Endothelial cell of umbilical vein (primary cell): ENCODE data around the gene SRGAP1. TPM values are rescaled to one million over a fixed set of nuclear protein-coding genes. Genes with fewer than 3 reads are reported as not detected.

ENCODE experiments used
- BruUV-seq: library from RNA; stranded (reverse); fragments of 400-500 nt; replicated peaks from 2 replicates; lab custom pipeline; 2021; lab: Mats Ljungman, UMichigan
- CTCF ChIA-PET: fragments of 300-600, 350-600 bp; sonication (Branson Sonifier 250); formaldehyde crosslinking; loops from one replicate; lab custom pipeline; 2021; ENCODE audit warnings: antibody characterized with exemption, inconsistent platforms; lab: Charles Lee
- POLR2A ChIA-PET: fragments of 300-600, 350-600 bp; sonication (Branson Sonifier 250); formaldehyde crosslinking; loops from one replicate; lab custom pipeline; 2021; ENCODE audit warnings: antibody characterized with exemption, inconsistent platforms; lab: Charles Lee
- DNase-seq: peaks from one replicate; pipeline ENCODE4 v3.0.0-alpha.2; 2011; ENCODE audit warnings: low read depth, low spot score
- FAIRE-seq: peaks from 2 replicates; lab custom pipeline; 2011; peaks lifted over from hg19 to GRCh38; lab: Jason Lieb, UNC
- H2AFZ ChIP-seq: 2 replicates; pipeline ENCODE4 v1.6.0; 2012; ENCODE audit warnings: low read depth, low read length, control low read depth, inconsistent platforms
- H3K27ac ChIP-seq: 2 replicates; pipeline ENCODE4 v1.5.1; 2011; ENCODE audit warnings: low read depth, mild to moderate bottlenecking, control low read depth, low read length, moderate library complexity; ENCODE audit not compliant: insufficient read depth
- H3K27me3 ChIP-seq, 2 experiments: 2 replicates each; pipeline versions ENCODE4 v1.6.0 to v1.6.1; 2011; ENCODE audit warnings: low read length in 2 of 2, mixed read lengths in 1 of 2; ENCODE audit not compliant: control insufficient read depth in 2 of 2, insufficient read depth in 2 of 2
- H3K36me3 ChIP-seq, 2 experiments: 2 replicates in 1 of 2; 3 replicates in 1 of 2; pipeline ENCODE4 v1.5.1; 2011; ENCODE audit warnings: low read length in 2 of 2, mild to moderate bottlenecking in 1 of 2, moderate library complexity in 1 of 2; ENCODE audit not compliant: control insufficient read depth in 2 of 2, insufficient read depth in 2 of 2; ENCODE audit errors: extremely low read depth in 1 of 2
- H3K4me1 ChIP-seq: 3 replicates; pipeline ENCODE4 v1.5.1; 2011; ENCODE audit warnings: mild to moderate bottlenecking, low read length; ENCODE audit not compliant: control insufficient read depth, insufficient read depth; ENCODE audit errors: extremely low read depth
- H3K4me2 ChIP-seq: 2 replicates; pipeline ENCODE4 v1.6.1; 2011; ENCODE audit warnings: low read length, control low read depth, mixed read lengths; ENCODE audit not compliant: insufficient read depth
- H3K4me3 ChIP-seq, 3 experiments: fragments of 200-600 bp in 1 of 3; sonication (generic), shearing (Covaris generic) in 1 of 3; replicated peaks in 1 of 3; 2 replicates each; pipeline ENCODE4 v1.5.1; 2011 to 2016; ENCODE audit warnings: control low read depth in 3 of 3, low read length in 3 of 3, mild to moderate bottlenecking in 2 of 3, inconsistent platforms in 1 of 3, low read depth in 1 of 3, moderate library complexity in 1 of 3; ENCODE audit not compliant: insufficient read depth in 1 of 3
- H3K79me2 ChIP-seq: 2 replicates; pipeline ENCODE4 v1.6.0; 2012; ENCODE audit warnings: low read length, inconsistent platforms; ENCODE audit not compliant: control insufficient read depth, insufficient read depth
- H3K9ac ChIP-seq: replicated peaks from 2 replicates; pipeline ENCODE3; 2011; ENCODE audit warnings: low read length, control low read depth; ENCODE audit not compliant: insufficient read depth; ENCODE audit errors: extremely low read depth
- H3K9me1 ChIP-seq: replicated peaks from 3 replicates; pipeline ENCODE4 v1.6.0; 2011; ENCODE audit warnings: mild to moderate bottlenecking, low read length; ENCODE audit not compliant: control insufficient read depth, insufficient read depth; ENCODE audit errors: extremely low read depth
- H3K9me3 ChIP-seq: replicated peaks from 2 replicates; pipeline ENCODE4 v1.5.1; 2012; ENCODE audit warnings: low read length, inconsistent platforms; ENCODE audit not compliant: control insufficient read depth, insufficient read depth
- H4K20me1 ChIP-seq: replicated peaks from 2 replicates; pipeline ENCODE3; 2011; ENCODE audit warnings: mild to moderate bottlenecking, low read length; ENCODE audit not compliant: control insufficient read depth, insufficient read depth; ENCODE audit errors: extremely low read depth
- CTCF ChIP-seq, 2 donors: IDR thresholded peaks; 1 replicate in 1 of 2; 2 replicates in 1 of 2; pipeline ENCODE4 v1.5.1; 2011; ENCODE audit warnings: low read length in 2 of 2, mild to moderate bottlenecking in 2 of 2, moderate library complexity in 2 of 2, control low read depth in 1 of 2, inconsistent platforms in 1 of 2, low read depth in 1 of 2; ENCODE audit not compliant: insufficient read depth in 1 of 2; ENCODE audit errors: extremely low read depth in 1 of 2
- EZH2 ChIP-seq: IDR thresholded peaks from 2 replicates; pipeline ENCODE4 v1.6.1; 2012; ENCODE audit warnings: borderline replicate concordance, low read depth, mild to moderate bottlenecking, moderate library complexity, low read length, inconsistent platforms; ENCODE audit not compliant: severe bottlenecking
- FOS ChIP-seq: IDR thresholded peaks from 2 replicates; pipeline ENCODE4 v1.6.1; 2011; ENCODE audit warnings: mild to moderate bottlenecking, low read length, moderate library complexity, borderline replicate concordance; ENCODE audit not compliant: insufficient read depth
- GATA2 ChIP-seq: IDR thresholded peaks from 2 replicates; pipeline ENCODE4 v1.7.0; 2011; ENCODE audit warnings: low read depth, mild to moderate bottlenecking, moderate library complexity, mixed read lengths, low read length; ENCODE audit not compliant: insufficient read length, insufficient read depth
- JUN ChIP-seq: IDR thresholded peaks from 2 replicates; pipeline ENCODE4 v1.6.1; 2011; ENCODE audit warnings: borderline replicate concordance, low read depth; ENCODE audit not compliant: insufficient read length, insufficient read depth
- MAX ChIP-seq: IDR thresholded peaks from 2 replicates; pipeline ENCODE4 v1.6.1; 2011; ENCODE audit not compliant: insufficient read depth, insufficient read length
- MYC ChIP-seq: IDR thresholded peaks from one replicate; pipeline ENCODE4 v1.6.1; 2011; ENCODE audit warnings: mild to moderate bottlenecking, low read depth, low read length
- POLR2A ChIP-seq: IDR thresholded peaks from 2 replicates; pipeline ENCODE4 v1.6.1; 2012; ENCODE audit warnings: low read depth, mild to moderate bottlenecking, control low read depth, low read length
- POLR2AphosphoS5 ChIP-seq: IDR thresholded peaks from 2 replicates; pipeline ENCODE4 v1.6.1; 2012; ENCODE audit warnings: low read depth, mild to moderate bottlenecking, control low read depth, low read length, moderate library complexity; ENCODE audit not compliant: insufficient read depth
- dilution Hi-C: fragments of 300-500 bp; cut with MboI; formaldehyde crosslinking; loops from one replicate; pipeline ENCODE4 v1.15.0; 2019; ENCODE audit warnings: low sequenced_read_pairs; ENCODE audit not compliant: extremely low pct_ligation_motif_present
- intact Hi-C: fragments of 100-400 bp; cut with micrococcal nuclease; formaldehyde crosslinking; loops from one replicate; pipeline ENCODE4 v1.10.0; 2022
- polyA plus RNA-seq, 4 experiments: library from polyadenylated mRNA; depleted of rRNA in 3 of 4; stranded (reverse) in 3 of 4; unstranded in 1 of 4; fragments of >200 nt; gene quantifications; 2 replicates each; pipeline versions ENCODE4 v1.2.1 to v1.2.3, GENCODE V29; 2011 to 2012; ENCODE audit warnings: missing spikeins in 1 of 4
- total RNA-seq: library from RNA; stranded (reverse); gene quantifications from 2 replicates; pipeline ENCODE4 v1.2.3, GENCODE V29; 2021

The SRGAP1 gene
- total and polyA plus RNA-seq, 2 donors (not counting 3 experiments of a cell fraction or from before 2014, with no cell fraction given) = 4.9 to 16.3 TPM

- no peak overlapping the region for H3K4me2 ChIP-seq
- no peaks in the 10 kb centered on the region for H3K9me1 ChIP-seq
- no peak overlapping the region for H3K27ac ChIP-seq
- no TSS peak for BruUV-seq
- TF ChIP-seq JUN (no peak), POLR2AphosphoS5 (no peak), POLR2A (no peak), CTCF (IDR thresholded peaks at IDR 0.05; ENCODE audit: extremely low read depth in 1 of 2, insufficient read depth in 1 of 2, low read depth in 1 of 2, low read length in 2 of 2) (no peak)
- FAIRE-seq (no peak), DNase-seq (no peak)
- dilution Hi-C loops (no loop called here), intact Hi-C loops (no loop called here)
- no peak overlapping the region for H3K9ac ChIP-seq
- H3K4me1 ChIP-seq = no peaks in the 10 kb centered on the region
- no peaks in the 10 kb centered on the region for H3K9me3 ChIP-seq
- H2AFZ ChIP-seq = no peak overlapping the region
- no peaks in the 10 kb centered on the region for H3K79me2 ChIP-seq
- H4K20me1 ChIP-seq = no peaks in the 10 kb centered on the region
- no peaks in the 10 kb centered on the region for H3K27me3 ChIP-seq
- no peaks in the 10 kb centered on the region for H3K36me3 ChIP-seq
- ChIA-PET POLR2A (no interaction called here), CTCF (interaction anchor here (0.8 kb wide), 1 partner anchor 16 kb away, joined by 3 read pairs; no protein-coding TSS in a partner anchor)
- H3K4me3 ChIP-seq = no peak overlapping the region
Observed at GRCh38 chr12:63811755-63812154, 32.7 kb upstream of the SRGAP1 start.

GRCh38 chr12:63814146-63814772 is 30.2 kb upstream of the SRGAP1 start:
- no TSS peak for BruUV-seq
- no peaks in the 10 kb centered on the region for H3K4me1 ChIP-seq
- no peak for TF ChIP-seq JUN
- TF ChIP-seq POLR2A = no peak
- TF ChIP-seq MYC = no peak
- no peak for TF ChIP-seq POLR2AphosphoS5
- TF ChIP-seq MAX = no peak
- TF ChIP-seq CTCF (IDR thresholded peaks at IDR 0.05; ENCODE audit: extremely low read depth in 1 of 2, insufficient read depth in 1 of 2, low read depth in 1 of 2, low read length in 2 of 2) = no peak
- no peak for TF ChIP-seq GATA2
- no peak for TF ChIP-seq EZH2
- TF ChIP-seq FOS = no peak
- FAIRE-seq (no peak), DNase-seq (no peak)
- H3K36me3 ChIP-seq = no peaks in the 10 kb centered on the region
- no peak overlapping the region for H3K4me3 ChIP-seq
- intact Hi-C loops = no loop called here
- CTCF ChIA-PET = interaction anchor here (0.6 to 1.6 kb wide), 2 partner anchors 9 to 983 kb away, joined by 4 to 5 read pairs; no protein-coding TSS in a partner anchor
- H2AFZ ChIP-seq = no peak overlapping the region
- no peaks in the 10 kb centered on the region for H3K9me1 ChIP-seq
- no peak overlapping the region for H3K9ac ChIP-seq
- POLR2A ChIA-PET = no interaction called here
- no peak overlapping the region for H3K4me2 ChIP-seq
- dilution Hi-C loops = no loop called here
- no peaks in the 10 kb centered on the region for H4K20me1 ChIP-seq
- H3K9me3 ChIP-seq = no peaks in the 10 kb centered on the region
- H3K27ac ChIP-seq = no peak overlapping the region
- H3K27me3 ChIP-seq = no peaks in the 10 kb centered on the region
- H3K79me2 ChIP-seq = no peaks in the 10 kb centered on the region
